H1 (cell line): Measurements from ENCODE around the gene CHSY3. TPM values are rescaled to one million over a fixed set of nuclear protein-coding genes. Genes with fewer than 3 reads are reported as not detected.

Source experiments
- CEBPB ChIP-seq: IDR thresholded peaks from 2 replicates; pipeline ENCODE4 v1.6.1; 2012; ENCODE audit warnings: low read depth, low read length
- JUN ChIP-seq: IDR thresholded peaks from 2 replicates; pipeline ENCODE4 v1.6.1; 2011; ENCODE audit warnings: low read depth, mild to moderate bottlenecking, improper control_type of control experiment, low read length
- JUND ChIP-seq: IDR thresholded peaks from 2 replicates; pipeline ENCODE4 v1.6.1; 2011; ENCODE audit warnings: mild to moderate bottlenecking, improper control_type of control experiment, low read length
- RAD21 ChIP-seq, 2 experiments: IDR thresholded peaks in 1 of 2; conservative IDR thresholded peaks in 1 of 2; 2 replicates each; pipeline ENCODE4 v1.6.1; 2011; ENCODE audit warnings: low read depth in 2 of 2, low read length in 2 of 2, improper control_type of control experiment in 1 of 2, inconsistent platforms in 1 of 2, mild to moderate bottlenecking in 1 of 2, moderate library complexity in 1 of 2
- SP4 ChIP-seq: IDR thresholded peaks from 2 replicates; pipeline ENCODE4 v1.6.1; 2012; ENCODE audit warnings: low read length, inconsistent platforms
- polyA plus RNA-seq, 7 experiments: library from polyadenylated mRNA; depleted of rRNA in 3 of 7; stranded (reverse) in 5 of 7; unstranded in 2 of 7; fragments of >200 nt in 5 of 7; fragments of 200-250 nt in 2 of 7; gene quantifications; 1 replicate in 5 of 7; 2 replicates in 1 of 7; 4 replicates in 1 of 7; pipeline versions ENCODE4 v1.2.1 to v1.2.3, GENCODE V29; 2011 to 2013; ENCODE audit warnings: missing spikeins in 2 of 7, mixed read lengths in 2 of 7
- total RNA-seq: library from RNA; stranded (reverse); fragmentation: NEBNext Ultra II Directional; extraction: Animal tissue kit (Norgen Biotek cat#: 25700); gene quantifications from 2 replicates; pipeline ENCODE4 v1.2.1, GENCODE V29; 2021
- TF ChIP-seq, protein P1 (sequence below): fragments of 300-600 bp; sonication (generic); IDR thresholded peaks from 2 replicates; pipeline ENCODE4 v1.7.1; 2012; ENCODE audit warnings: low read length, moderate library complexity, mild to moderate bottlenecking, inconsistent platforms; ENCODE audit not compliant: insufficient replicate concordance

The CHSY3 gene
- total and polyA plus RNA-seq, 2 of the 8 experiments (the other 6 are each of a cell fraction or from before 2014, with no cell fraction given): 0.24 to 1.8 TPM

DNA sequence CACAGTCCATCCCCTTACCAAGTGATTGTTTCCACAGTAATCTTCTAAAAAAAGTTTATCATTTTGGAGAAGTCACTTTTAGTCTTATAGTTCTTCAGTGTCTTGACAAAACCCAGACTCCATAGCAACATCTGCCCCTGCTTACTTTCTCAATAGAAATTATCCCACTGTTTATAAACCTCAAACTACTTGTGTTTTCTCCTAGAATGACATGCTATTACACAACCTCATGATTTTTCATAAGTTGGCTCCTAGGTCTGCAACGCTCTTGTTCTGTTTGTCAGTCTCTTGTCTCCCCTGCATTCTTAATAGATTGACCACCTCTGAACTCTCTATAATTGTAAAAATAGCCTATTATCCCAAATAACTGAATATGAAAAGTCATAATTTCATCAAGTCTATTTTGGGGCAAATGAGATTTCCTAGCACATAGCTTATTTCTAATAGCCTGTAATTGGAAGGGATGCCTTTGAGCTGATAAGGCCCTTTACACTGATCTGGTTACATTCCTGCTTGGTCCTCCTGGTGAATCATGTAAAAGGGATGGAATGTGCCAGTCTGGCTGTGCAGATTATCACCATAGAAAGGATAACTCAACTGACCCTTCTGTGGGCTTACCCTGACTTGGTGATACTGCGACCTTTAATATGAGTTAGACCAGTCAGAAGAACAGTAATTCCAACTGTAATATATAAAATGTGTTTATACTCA lies 69.6 kb downstream of the CHSY3 start (continued):
- TF ChIP-seq, protein P1, sequence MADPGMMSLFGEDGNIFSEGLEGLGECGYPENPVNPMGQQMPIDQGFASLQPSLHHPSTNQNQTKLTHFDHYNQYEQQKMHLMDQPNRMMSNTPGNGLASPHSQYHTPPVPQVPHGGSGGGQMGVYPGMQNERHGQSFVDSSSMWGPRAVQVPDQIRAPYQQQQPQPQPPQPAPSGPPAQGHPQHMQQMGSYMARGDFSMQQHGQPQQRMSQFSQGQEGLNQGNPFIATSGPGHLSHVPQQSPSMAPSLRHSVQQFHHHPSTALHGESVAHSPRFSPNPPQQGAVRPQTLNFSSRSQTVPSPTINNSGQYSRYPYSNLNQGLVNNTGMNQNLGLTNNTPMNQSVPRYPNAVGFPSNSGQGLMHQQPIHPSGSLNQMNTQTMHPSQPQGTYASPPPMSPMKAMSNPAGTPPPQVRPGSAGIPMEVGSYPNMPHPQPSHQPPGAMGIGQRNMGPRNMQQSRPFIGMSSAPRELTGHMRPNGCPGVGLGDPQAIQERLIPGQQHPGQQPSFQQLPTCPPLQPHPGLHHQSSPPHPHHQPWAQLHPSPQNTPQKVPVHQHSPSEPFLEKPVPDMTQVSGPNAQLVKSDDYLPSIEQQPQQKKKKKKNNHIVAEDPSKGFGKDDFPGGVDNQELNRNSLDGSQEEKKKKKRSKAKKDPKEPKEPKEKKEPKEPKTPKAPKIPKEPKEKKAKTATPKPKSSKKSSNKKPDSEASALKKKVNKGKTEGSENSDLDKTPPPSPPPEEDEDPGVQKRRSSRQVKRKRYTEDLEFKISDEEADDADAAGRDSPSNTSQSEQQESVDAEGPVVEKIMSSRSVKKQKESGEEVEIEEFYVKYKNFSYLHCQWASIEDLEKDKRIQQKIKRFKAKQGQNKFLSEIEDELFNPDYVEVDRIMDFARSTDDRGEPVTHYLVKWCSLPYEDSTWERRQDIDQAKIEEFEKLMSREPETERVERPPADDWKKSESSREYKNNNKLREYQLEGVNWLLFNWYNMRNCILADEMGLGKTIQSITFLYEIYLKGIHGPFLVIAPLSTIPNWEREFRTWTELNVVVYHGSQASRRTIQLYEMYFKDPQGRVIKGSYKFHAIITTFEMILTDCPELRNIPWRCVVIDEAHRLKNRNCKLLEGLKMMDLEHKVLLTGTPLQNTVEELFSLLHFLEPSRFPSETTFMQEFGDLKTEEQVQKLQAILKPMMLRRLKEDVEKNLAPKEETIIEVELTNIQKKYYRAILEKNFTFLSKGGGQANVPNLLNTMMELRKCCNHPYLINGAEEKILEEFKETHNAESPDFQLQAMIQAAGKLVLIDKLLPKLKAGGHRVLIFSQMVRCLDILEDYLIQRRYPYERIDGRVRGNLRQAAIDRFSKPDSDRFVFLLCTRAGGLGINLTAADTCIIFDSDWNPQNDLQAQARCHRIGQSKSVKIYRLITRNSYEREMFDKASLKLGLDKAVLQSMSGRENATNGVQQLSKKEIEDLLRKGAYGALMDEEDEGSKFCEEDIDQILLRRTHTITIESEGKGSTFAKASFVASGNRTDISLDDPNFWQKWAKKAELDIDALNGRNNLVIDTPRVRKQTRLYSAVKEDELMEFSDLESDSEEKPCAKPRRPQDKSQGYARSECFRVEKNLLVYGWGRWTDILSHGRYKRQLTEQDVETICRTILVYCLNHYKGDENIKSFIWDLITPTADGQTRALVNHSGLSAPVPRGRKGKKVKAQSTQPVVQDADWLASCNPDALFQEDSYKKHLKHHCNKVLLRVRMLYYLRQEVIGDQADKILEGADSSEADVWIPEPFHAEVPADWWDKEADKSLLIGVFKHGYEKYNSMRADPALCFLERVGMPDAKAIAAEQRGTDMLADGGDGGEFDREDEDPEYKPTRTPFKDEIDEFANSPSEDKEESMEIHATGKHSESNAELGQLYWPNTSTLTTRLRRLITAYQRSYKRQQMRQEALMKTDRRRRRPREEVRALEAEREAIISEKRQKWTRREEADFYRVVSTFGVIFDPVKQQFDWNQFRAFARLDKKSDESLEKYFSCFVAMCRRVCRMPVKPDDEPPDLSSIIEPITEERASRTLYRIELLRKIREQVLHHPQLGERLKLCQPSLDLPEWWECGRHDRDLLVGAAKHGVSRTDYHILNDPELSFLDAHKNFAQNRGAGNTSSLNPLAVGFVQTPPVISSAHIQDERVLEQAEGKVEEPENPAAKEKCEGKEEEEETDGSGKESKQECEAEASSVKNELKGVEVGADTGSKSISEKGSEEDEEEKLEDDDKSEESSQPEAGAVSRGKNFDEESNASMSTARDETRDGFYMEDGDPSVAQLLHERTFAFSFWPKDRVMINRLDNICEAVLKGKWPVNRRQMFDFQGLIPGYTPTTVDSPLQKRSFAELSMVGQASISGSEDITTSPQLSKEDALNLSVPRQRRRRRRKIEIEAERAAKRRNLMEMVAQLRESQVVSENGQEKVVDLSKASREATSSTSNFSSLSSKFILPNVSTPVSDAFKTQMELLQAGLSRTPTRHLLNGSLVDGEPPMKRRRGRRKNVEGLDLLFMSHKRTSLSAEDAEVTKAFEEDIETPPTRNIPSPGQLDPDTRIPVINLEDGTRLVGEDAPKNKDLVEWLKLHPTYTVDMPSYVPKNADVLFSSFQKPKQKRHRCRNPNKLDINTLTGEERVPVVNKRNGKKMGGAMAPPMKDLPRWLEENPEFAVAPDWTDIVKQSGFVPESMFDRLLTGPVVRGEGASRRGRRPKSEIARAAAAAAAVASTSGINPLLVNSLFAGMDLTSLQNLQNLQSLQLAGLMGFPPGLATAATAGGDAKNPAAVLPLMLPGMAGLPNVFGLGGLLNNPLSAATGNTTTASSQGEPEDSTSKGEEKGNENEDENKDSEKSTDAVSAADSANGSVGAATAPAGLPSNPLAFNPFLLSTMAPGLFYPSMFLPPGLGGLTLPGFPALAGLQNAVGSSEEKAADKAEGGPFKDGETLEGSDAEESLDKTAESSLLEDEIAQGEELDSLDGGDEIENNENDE: no peak
- no peak for TF ChIP-seq RAD21 (IDR thresholded peaks at IDR 0.05 in 1 of 2, conservative IDR thresholded peaks at IDR 0.05 in 1 of 2; ENCODE audit: low read depth in 2 of 2, low read length in 2 of 2)
- TF ChIP-seq SP4: no peak
- no peak for TF ChIP-seq JUND
- no peak for TF ChIP-seq JUN
- TF ChIP-seq CEBPB: no peak
